Measurements from ENCODE around the gene EVI5. TPM values are rescaled to one million over a fixed set of nuclear protein-coding genes. Genes with fewer than 3 reads are reported as not detected.

The EVI5 gene
- total RNA-seq, 4 donors from 2014 or later, result 24.9 to 47.8 (median 28.5) TPM

GRCh38 chr1:92479587-92479986 is 305.3 kb downstream of the EVI5 start:
- TF ChIP-seq, protein P1, sequence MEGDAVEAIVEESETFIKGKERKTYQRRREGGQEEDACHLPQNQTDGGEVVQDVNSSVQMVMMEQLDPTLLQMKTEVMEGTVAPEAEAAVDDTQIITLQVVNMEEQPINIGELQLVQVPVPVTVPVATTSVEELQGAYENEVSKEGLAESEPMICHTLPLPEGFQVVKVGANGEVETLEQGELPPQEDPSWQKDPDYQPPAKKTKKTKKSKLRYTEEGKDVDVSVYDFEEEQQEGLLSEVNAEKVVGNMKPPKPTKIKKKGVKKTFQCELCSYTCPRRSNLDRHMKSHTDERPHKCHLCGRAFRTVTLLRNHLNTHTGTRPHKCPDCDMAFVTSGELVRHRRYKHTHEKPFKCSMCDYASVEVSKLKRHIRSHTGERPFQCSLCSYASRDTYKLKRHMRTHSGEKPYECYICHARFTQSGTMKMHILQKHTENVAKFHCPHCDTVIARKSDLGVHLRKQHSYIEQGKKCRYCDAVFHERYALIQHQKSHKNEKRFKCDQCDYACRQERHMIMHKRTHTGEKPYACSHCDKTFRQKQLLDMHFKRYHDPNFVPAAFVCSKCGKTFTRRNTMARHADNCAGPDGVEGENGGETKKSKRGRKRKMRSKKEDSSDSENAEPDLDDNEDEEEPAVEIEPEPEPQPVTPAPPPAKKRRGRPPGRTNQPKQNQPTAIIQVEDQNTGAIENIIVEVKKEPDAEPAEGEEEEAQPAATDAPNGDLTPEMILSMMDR (IDR thresholded peaks at IDR 0.05; ENCODE audit: low read depth), result no peak

DNA sequence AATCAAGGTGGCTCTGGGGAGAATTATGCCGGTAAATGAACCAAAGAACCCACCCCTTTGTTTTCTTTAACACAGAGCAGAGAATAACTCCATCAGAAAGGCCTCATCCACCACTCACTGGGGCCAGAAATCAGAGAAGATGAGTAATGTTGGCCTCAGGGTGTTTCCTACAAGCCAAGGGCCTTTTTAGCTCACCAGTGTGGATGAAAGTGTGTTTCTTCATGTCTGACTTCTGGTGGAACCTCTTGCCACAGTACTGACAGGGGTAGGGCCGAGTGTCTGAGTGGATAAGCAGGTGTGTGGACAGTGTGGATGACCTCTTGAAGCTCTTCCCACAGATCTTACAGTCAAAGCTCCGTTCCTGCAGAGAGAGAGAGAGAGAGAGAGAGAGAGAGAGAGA is 306.5 kb downstream of the EVI5 start:
- TF ChIP-seq, protein P1 (IDR thresholded peaks at IDR 0.05; ENCODE audit: low read depth), result no peak

DNA sequence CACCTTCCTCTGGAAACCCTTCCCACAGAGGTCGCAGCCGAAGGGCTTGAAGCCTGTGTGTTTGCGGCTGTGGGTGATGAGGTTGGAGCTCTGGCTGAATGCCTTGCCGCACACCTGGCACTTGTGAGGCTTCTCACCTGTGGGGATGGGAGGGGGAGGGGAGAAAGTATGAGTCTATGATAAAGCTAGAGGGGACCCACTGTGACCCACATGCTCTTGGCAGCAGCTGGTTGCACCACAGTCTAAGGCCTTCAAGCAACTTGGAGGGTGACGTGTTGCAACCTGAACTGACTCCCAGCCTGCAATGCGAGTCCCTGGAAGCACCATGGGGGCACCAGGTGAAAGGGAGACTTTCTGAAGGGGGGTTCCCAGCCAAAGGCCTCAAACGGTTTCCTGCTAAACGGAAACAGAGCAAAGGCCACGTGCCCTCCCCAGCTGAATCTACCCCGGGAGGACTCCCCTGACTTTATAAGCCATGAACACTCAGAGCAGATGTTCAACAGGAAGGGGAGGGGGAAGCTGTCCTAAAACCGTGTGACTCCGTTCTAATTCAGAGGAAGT is 308.8 kb downstream of the EVI5 start:
- TF ChIP-seq, protein P1 (IDR thresholded peaks at IDR 0.05; ENCODE audit: low read depth), result no peak

DNA sequence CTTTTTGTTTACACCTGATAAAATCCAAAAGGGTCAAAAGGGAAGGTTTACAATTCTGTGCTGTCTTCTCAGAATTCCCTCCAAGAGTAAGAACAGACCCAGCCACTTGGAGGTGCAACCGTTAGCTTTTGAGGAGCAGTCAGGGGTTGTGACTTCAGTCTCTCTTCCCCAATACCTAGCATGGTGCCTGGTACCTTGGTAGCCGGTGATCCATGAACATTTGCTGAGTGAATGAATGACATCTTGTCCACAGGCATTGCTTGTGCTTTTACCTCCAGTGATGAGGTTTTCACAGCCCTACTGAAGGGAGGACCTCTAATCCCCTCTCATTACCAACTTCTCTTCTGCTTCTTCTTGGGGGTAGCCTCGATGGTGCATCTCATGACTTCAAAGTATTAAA is 309.9 kb downstream of the EVI5 start:
- TF ChIP-seq, protein P1 (IDR thresholded peaks at IDR 0.05; ENCODE audit: low read depth), result no peak

DNA sequence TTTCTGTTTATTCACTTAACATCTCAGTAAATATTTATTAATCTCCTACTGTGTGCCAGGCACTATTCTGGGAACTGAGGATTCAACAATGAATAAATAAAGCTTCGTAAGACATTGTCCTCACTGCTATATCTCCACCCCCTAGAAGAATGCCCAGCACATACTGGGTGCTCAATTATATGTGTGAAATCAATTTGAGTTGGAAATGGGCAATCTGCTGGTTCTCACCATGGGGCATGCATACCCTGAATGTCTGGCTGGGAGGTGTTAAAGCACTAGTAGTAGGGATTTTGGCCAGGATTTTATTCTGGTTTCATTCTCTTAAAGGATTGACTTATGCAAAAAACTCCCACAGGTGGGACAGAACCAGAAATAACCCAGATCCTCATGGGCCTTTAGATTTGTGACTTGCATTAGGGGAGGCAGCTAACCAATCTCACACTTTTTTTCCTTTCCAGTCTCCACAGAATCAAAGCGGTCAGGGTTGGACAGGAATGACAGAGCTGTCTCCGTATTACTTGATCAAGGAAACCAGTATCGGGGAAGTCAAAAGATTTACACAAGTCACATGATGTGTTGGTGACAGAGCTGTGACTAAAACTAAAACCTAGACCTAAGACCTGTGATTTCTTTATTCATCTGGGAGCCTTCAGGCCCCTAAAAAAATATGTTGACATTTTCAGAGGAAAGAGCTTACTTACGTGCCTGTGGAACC is 311.0 kb downstream of the EVI5 start:
- TF ChIP-seq, protein P1 (IDR thresholded peaks at IDR 0.05; ENCODE audit: low read depth), result no peak

DNA sequence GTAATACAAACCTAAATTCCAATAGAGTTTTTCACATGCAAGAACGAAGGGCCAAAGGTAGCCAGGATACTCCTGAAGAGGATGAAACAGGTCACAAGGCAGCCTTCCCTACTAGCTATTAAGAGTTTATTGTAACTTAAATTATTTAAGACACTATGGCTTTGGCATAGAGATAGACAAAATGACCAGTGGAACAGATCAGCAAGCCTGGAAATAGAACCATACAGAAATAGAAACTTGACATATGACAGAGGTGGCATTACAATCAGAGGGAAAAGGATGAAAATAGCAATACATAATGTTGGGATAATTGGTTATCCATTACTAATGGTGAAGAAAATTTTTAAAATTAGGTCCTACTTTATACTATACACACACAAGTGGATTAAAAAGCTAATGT is 314.7 kb downstream of the EVI5 start:
- TF ChIP-seq, protein P1 (IDR thresholded peaks at IDR 0.05; ENCODE audit: low read depth), result no peak

GRCh38 chr1:92466683-92467352 is 318.1 kb downstream of the EVI5 start:
- TF ChIP-seq, protein P1 (IDR thresholded peaks at IDR 0.05; ENCODE audit: low read depth), result no peak

Data from subcutaneous adipose tissue (tissue), 4 donors.